Skeletal muscle satellite cell (primary cell): ENCODE measurements around the gene MEGF8.

ENCODE experiments used
- H3K27me3 ChIP-seq: 2 replicates; pipeline ENCODE4 v1.7.0; 2013; ENCODE audit warnings: low read length; ENCODE audit not compliant: control insufficient read depth, insufficient read depth
- H3K36me3 ChIP-seq: 2 replicates; pipeline ENCODE4 v1.7.0; 2013; ENCODE audit warnings: mild to moderate bottlenecking, control low read depth, low read length; ENCODE audit not compliant: insufficient read depth
- H3K4me1 ChIP-seq: 2 replicates; pipeline ENCODE4 v1.7.0; 2013; ENCODE audit warnings: low read length; ENCODE audit not compliant: control insufficient read depth, insufficient read depth
- H3K4me2 ChIP-seq: 2 replicates; pipeline ENCODE4 v1.7.0; 2013; ENCODE audit warnings: mild to moderate bottlenecking, low read length
- H3K4me3 ChIP-seq: 2 replicates; pipeline ENCODE4 v1.7.0; 2013; ENCODE audit warnings: low read length
- H3K9ac ChIP-seq: 2 replicates; pipeline ENCODE4 v1.7.0; 2013; ENCODE audit warnings: mild to moderate bottlenecking, low read depth, low read length, moderate library complexity
- H3K9me3 ChIP-seq: replicated peaks from 2 replicates; pipeline ENCODE4 v1.7.0; 2013; ENCODE audit warnings: mild to moderate bottlenecking, control low read depth, low read length

Gene MEGF8

DNA sequence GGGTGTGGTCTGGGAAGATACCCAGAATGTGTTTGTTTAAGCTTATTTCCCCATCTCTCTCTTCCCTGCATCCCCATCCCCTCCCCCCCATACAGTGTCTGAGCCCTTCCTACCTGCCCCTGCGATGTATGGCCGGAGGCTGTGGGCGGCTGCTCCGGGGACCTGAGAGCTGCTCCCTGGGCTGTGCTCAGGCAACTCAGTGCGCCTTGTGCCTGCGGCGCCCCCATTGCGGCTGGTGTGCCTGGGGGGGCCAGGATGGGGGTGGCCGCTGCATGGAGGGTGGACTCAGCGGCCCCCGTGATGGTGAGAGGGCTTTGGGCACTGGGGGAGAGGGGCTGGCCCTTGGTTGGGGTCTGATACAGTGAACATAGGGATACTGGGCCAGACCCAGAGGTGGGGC lies 42.9 kb downstream of the MEGF8 start:
- Histone ChIP-seq H3K4me3 (no peak overlapping the region), H3K9ac (no peak overlapping the region), H3K4me1 (no peaks in the 10 kb centered on the region), H3K9me3 (no peaks in the 10 kb centered on the region), H3K36me3 (peaks cover 11% of the 10 kb centered on the region), H3K27me3 (no peaks in the 10 kb centered on the region), H3K4me2 (no peak overlapping the region)

DNA sequence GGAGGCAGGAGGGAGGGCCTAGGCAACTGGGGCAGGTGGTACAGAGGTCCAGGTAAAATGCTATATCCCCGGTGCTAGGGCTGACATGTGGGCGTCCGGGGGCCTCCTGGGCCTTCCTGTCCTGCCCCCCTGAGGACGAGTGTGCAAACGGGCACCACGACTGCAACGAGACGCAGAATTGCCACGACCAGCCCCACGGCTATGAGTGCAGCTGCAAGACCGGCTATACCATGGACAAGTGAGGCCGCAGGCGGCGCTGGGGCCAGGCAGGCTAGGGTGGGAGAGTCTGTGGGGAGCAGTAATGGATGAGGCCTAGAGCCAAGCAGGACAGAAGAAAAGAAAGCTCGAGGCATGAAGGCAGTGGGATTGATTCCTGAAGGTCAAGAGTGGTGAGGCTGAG lies 43.3 kb downstream of the MEGF8 start:
- Histone ChIP-seq H3K4me1 (no peaks in the 10 kb centered on the region), H3K36me3 (peaks cover 7% of the 10 kb centered on the region), H3K27me3 (no peaks in the 10 kb centered on the region), H3K9me3 (no peaks in the 10 kb centered on the region), H3K9ac (no peak overlapping the region), H3K4me3 (no peak overlapping the region), H3K4me2 (no peak overlapping the region)

DNA sequence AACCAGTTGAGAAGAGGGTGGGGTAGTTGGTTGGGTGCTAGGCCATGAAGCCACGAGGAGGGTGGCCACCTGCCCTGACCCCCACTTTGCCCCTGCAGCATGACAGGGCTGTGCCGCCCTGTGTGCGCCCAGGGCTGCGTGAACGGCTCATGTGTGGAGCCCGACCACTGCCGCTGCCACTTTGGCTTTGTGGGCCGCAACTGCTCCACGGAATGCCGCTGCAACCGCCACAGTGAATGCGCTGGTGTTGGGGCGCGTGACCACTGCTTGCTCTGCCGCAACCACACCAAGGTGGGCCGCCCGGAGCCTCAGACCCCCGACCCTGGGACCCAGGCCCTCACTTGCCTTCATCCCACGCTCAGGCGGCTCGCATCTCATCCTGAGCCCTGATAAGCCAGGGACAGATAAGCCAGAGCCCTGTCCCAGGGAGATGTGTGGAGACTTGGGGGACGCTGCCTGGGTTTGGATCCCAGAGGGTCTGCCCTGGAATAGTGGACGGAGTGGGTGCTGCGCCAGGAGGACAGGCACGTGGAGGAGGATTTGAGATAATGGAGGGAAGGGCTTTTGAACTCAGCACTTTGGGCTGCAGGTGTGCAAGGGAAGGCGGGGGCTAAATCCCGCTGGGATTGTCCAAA lies 44.1 kb downstream of the MEGF8 start:
- Histone ChIP-seq H3K4me2 (no peak overlapping the region), H3K9me3 (no peaks in the 10 kb centered on the region), H3K4me1 (no peaks in the 10 kb centered on the region), H3K27me3 (no peaks in the 10 kb centered on the region), H3K36me3 (peaks cover 3% of the 10 kb centered on the region), H3K4me3 (no peak overlapping the region), H3K9ac (no peak overlapping the region)

DNA sequence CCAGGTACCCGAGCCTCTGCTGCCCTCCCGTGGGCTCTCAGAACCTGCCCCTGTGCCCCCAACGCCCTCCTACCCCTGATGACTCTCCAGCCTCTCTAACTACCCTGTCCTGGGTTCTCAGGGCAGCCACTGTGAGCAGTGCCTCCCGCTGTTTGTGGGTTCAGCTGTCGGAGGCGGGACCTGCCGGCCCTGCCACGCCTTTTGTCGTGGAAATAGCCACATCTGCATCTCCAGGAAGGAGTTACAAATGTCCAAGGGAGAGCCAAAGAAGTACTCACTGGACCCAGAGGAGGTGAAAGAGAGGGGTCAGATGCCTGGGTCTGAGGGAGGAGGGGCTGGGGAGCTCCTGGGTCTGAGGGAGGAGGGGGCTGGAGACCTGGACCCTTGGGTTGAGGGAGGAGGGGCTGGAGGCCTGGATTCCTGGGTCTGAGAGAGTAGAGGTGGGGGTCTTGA lies 44.7 kb downstream of the MEGF8 start:
- H3K4me2 ChIP-seq = no peak overlapping the region
- no peaks in the 10 kb centered on the region for H3K9me3 ChIP-seq
- no peaks in the 10 kb centered on the region for H3K27me3 ChIP-seq
- no peaks in the 10 kb centered on the region for H3K4me1 ChIP-seq
- H3K36me3 ChIP-seq = peaks cover 3% of the 10 kb centered on the region
- no peak overlapping the region for H3K4me3 ChIP-seq
- H3K9ac ChIP-seq = no peak overlapping the region

DNA sequence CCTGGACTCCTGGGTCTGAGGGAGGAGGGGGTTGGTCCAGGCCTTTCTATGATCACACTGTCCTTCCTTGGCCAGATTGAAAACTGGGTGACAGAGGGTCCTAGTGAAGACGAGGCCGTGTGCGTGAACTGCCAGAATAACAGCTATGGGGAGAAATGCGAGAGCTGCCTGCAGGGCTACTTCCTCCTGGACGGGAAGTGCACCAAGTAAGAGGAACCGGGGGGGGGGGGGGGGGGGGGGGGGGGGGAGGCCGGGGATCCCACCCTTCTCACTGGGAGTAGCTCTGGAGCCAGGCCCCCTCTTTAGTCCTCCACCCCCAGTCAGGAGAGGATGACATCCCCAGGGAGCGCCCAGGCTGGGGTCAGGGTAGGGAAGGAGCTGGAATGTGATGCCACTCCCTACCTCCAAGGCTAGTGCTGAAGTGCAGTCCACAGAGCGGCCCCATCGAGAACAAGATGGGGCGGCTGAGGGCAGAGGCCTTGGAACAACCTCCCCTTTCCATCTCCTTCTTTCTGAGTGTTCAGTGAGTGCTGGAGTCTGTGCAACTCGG lies 45.3 kb downstream of the MEGF8 start:
- Histone ChIP-seq H3K4me2 (no peak overlapping the region), H3K4me3 (no peak overlapping the region), H3K27me3 (no peaks in the 10 kb centered on the region), H3K36me3 (peaks cover 3% of the 10 kb centered on the region), H3K4me1 (no peaks in the 10 kb centered on the region), H3K9ac (no peak overlapping the region), H3K9me3 (no peaks in the 10 kb centered on the region)

DNA sequence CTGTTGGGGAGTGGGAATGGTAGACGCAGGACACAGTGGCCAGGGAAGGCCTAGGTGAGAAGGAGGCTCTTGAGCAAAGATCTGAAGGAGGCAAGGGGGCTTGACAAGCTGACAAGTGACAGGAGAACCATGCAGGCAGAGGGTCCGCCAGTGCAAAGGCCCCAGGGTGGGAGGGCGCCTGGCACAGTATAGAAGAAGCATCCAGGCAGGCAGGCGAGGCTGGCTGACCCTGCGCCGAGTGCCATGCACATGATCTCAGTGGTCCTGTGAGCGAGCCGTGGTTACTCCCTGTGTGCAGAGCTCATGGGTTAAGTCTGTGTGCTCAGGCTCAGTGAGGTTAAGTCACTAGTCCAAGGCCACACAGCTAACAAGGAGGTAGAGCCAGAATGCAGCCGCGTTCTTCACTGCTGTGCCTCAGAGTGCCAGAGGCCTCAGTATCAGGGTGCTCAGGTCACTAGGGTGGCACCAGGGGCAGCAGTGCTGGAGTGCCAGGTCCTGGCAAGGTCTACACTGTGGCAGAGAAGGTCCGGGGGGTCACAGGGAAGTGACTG lies 49.5 kb downstream of the MEGF8 start:
- H3K36me3 ChIP-seq = peaks cover 3% of the 10 kb centered on the region
- no peak overlapping the region for H3K4me2 ChIP-seq
- no peak overlapping the region for H3K4me3 ChIP-seq

DNA sequence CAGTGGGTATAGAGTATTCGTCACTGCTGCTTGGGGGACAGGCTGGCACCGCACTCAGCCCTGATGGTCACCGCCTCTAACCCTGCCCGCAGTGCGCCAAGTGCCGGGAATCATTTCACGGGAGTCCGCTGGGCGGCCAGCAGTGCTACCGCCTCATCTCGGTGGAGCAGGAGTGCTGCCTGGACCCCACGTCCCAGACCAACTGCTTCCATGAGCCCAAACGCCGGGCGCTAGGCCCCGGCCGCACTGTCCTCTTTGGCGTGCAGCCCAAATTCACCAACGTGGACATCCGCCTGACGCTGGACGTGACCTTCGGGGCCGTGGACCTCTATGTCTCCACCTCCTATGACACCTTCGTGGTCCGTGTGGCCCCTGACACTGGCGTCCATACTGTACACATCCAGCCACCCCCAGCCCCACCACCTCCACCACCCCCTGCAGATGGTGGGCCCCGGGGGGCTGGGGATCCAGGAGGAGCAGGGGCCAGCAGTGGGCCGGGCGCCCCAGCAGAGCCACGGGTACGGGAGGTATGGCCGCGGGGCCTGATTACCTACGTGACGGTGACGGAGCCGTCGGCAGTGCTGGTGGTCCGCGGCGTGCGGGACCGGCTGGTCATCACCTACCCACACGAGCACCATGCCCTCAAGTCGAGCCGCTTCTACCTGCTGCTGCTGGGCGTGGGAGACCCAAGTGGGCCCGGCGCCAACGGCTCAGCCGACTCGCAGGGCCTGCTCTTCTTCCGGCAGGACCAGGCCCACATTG lies 50.2 kb downstream of the MEGF8 start:
- no peaks in the 10 kb centered on the region for H3K9me3 ChIP-seq
- H3K27me3 ChIP-seq = peaks cover 15% of the 10 kb centered on the region
- H3K9ac ChIP-seq = no peak overlapping the region
- no peak overlapping the region for H3K4me2 ChIP-seq
- no peak overlapping the region for H3K4me3 ChIP-seq
- H3K4me1 ChIP-seq = no peaks in the 10 kb centered on the region
- peaks cover 3% of the 10 kb centered on the region for H3K36me3 ChIP-seq

More for the DNA sequence above, 49.5 kb downstream of the MEGF8 start:
- H3K9ac ChIP-seq = no peak overlapping the region
- H3K27me3 ChIP-seq = peaks cover 9% of the 10 kb centered on the region
- H3K4me1 ChIP-seq = no peaks in the 10 kb centered on the region
- H3K9me3 ChIP-seq = no peaks in the 10 kb centered on the region

DNA sequence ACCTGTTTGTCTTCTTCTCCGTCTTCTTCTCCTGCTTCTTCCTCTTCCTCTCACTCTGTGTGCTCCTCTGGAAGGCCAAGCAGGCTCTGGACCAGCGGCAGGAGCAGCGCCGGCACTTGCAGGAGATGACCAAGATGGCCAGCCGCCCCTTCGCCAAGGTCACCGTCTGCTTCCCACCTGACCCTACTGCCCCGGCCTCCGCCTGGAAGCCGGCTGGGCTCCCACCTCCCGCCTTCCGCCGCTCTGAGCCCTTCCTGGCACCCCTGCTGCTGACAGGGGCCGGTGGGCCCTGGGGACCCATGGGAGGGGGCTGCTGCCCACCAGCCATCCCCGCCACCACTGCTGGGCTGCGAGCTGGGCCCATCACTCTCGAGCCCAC lies 50.7 kb downstream of the MEGF8 start:
- Histone ChIP-seq H3K4me2 (no peak overlapping the region), H3K4me1 (no peaks in the 10 kb centered on the region), H3K27me3 (peaks cover 20% of the 10 kb centered on the region), H3K9ac (no peak overlapping the region), H3K36me3 (peaks cover 3% of the 10 kb centered on the region), H3K9me3 (no peaks in the 10 kb centered on the region), H3K4me3 (no peak overlapping the region)

DNA sequence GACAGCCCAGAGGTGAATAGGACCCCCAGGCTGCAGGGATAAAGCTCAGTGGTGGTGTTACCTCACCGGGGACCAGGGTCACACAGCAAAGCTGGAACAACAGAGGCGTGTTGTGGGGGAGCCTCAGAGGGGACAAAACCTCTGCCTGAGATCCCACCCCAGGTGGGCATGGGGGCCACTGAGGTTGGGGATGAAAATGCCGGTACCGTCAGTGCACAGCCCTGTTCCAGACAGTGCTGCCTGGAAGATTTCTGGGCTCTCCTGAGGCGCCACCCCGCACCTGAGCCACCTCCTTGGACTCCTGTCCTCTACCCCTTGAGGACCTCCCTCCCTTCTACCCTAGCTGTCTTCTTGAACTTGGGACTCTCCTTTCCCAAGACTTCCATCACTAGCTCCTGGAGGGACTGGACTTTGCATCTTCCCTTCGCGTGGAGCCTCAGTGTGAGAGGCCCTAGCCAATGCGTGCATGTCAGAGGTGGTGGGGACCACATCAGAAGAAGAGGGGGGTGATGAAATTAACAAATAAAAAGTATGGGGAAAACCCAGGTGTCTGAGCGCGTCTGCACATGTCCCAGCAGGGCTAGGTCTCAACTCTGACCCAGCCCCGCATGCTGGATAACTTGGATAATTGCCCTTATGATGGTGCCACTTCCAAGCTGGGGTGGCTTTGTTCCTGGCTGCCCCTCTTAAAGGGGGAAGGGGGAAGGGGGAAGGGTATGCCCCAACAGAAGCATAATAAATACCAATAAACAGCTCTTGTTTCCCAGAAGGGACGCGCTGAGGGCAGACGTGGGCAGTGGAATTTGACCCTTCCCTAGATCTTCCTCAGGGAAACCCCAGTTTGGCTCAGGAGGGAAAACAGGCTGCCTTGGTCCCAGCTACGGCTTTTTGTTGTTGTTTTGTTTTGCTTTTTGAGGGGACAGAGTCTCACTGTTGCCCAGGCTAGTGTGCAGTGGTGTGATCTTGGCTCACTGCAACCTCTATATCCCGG lies 53.1 kb downstream of the MEGF8 start:
- Histone ChIP-seq H3K27me3 (peaks cover 38% of the 10 kb centered on the region), H3K9me3 (no peaks in the 10 kb centered on the region), H3K36me3 (no peaks in the 10 kb centered on the region), H3K4me3 (no peak overlapping the region), H3K9ac (no peak overlapping the region), H3K4me2 (no peak overlapping the region), H3K4me1 (no peaks in the 10 kb centered on the region)

DNA sequence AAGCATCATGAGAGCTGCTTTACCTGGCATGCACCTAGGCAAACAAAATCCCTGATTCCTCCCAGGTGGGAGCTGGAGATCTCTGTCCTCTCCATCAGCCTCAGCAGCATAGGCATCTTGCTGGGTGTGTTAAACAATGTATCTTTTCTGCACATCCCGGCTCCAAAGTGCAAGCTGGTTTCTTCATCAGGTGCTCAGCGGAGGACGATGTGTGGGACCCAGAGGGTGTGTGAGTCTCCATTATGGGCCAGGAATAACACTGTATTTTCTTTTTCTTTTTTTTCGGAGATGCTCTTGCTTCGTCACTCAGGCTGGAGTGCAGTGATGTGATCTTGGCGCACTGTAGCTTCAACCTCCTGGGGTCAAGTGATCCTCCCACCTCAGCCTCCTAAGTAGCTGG lies 54.7 kb downstream of the MEGF8 start:
- peaks cover 38% of the 10 kb centered on the region for H3K27me3 ChIP-seq
- no peak overlapping the region for H3K9ac ChIP-seq
- no peak overlapping the region for H3K4me3 ChIP-seq
- H3K4me2 ChIP-seq = no peak overlapping the region
- H3K9me3 ChIP-seq = no peaks in the 10 kb centered on the region
- H3K36me3 ChIP-seq = no peaks in the 10 kb centered on the region
- no peaks in the 10 kb centered on the region for H3K4me1 ChIP-seq
